Panc1 (cell line): ENCODE measurements around the gene IPO8. TPM values are rescaled to one million over a fixed set of nuclear protein-coding genes. Genes with fewer than 3 reads are reported as not detected.
"Not testable (repeated sequence)": the region's sequence is repeated elsewhere in the genome, so short reads cannot be mapped to it uniquely, and the experiment has no call there.

Source experiments
- ATAC-seq: fragments of 200-7000 bp; cut with Tn5 transposase; 2 replicates; pipeline ENCODE4 v1.9.1; 2020; ENCODE audit warnings: mild to moderate bottlenecking, moderate library complexity
- BruUV-seq: library from RNA; stranded (reverse); fragments of 400-500 nt; replicated peaks from 2 replicates; lab custom pipeline; 2021; lab: Mats Ljungman, UMichigan
- CTCF ChIA-PET: fragments of 300-600 bp; sonication (Branson Sonifier 250); formaldehyde crosslinking; loops from one replicate; lab custom pipeline; 2022; ENCODE audit warnings: antibody characterized with exemption; lab: Charles Lee
- POLR2A ChIA-PET: fragments of 300-600 bp; sonication (Branson Sonifier 250); formaldehyde crosslinking; loops from one replicate; lab custom pipeline; 2022; ENCODE audit warnings: antibody characterized with exemption; lab: Charles Lee
- DNase-seq: peaks from one replicate; pipeline ENCODE4 v3.0.0-alpha.2; 2010; ENCODE audit warnings: low read depth, low spot score
- H3K27ac ChIP-seq: 2 replicates; pipeline ENCODE4 v1.5.1; 2011; ENCODE audit warnings: mild to moderate bottlenecking, low read length, inconsistent platforms
- H3K27me3 ChIP-seq: fragments of 200-500 bp; sonication (Bioruptor generic); 2 replicates; pipeline ENCODE4 v1.6.0; 2014; ENCODE audit warnings: low read length, inconsistent platforms; ENCODE audit not compliant: control insufficient read depth, insufficient read depth
- H3K36me3 ChIP-seq: fragments of 200-500 bp; sonication (Bioruptor generic); 2 replicates; pipeline ENCODE4 v1.5.1; 2014; ENCODE audit warnings: inconsistent platforms, mild to moderate bottlenecking, low read length, moderate library complexity; ENCODE audit not compliant: control insufficient read depth, insufficient read depth
- H3K4me1 ChIP-seq: 2 replicates; pipeline ENCODE4 v1.5.1; 2011; ENCODE audit warnings: inconsistent platforms, mild to moderate bottlenecking, low read length, moderate library complexity; ENCODE audit not compliant: control insufficient read depth, insufficient read depth
- H3K4me3 ChIP-seq, 2 experiments: 2 replicates each; pipeline ENCODE4 v1.5.1; 2011 to 2012; ENCODE audit warnings: low read depth in 2 of 2, low read length in 2 of 2, mild to moderate bottlenecking in 2 of 2, inconsistent platforms in 1 of 2, moderate library complexity in 1 of 2
- H3K9me3 ChIP-seq: fragments of 200-500 bp; sonication (Bioruptor generic); 2 replicates; pipeline ENCODE4 v1.5.1; 2014; ENCODE audit warnings: low read depth, mild to moderate bottlenecking, inconsistent platforms, low read length, moderate library complexity; ENCODE audit not compliant: control insufficient read depth, insufficient read depth
- POLR2AphosphoS5 ChIP-seq: IDR thresholded peaks from 2 replicates; pipeline ENCODE4 v1.6.1; 2012; ENCODE audit warnings: mild to moderate bottlenecking, low read depth, low read length, moderate library complexity
- SIN3A ChIP-seq: IDR thresholded peaks from 2 replicates; pipeline ENCODE4 v1.6.1; 2012; ENCODE audit warnings: low read depth, mild to moderate bottlenecking, low read length, moderate library complexity, borderline replicate concordance; ENCODE audit not compliant: insufficient read depth
- TCF7L2 ChIP-seq: IDR thresholded peaks from 2 replicates; pipeline ENCODE4 v1.6.1; 2011; ENCODE audit warnings: mild to moderate bottlenecking, low read depth, low read length, inconsistent platforms
- in situ Hi-C: cut with HindIII; loops from 2 replicates; pipeline ENCODE4 v1.10.0; 2016; ENCODE audit warnings: low sequenced_read_pairs, low pct_unique_long_range_greater_than_20kb
- intact Hi-C: fragments of 100-400 bp; cut with micrococcal nuclease; formaldehyde crosslinking; loops from one replicate; pipeline ENCODE4 v1.10.0; 2022; ENCODE audit not compliant: unreplicated experiment
- total RNA-seq: library from RNA; stranded (reverse); gene quantifications from one replicate; pipeline ENCODE4 v1.2.1, GENCODE V29; 2021; ENCODE audit not compliant: unreplicated experiment
- TF ChIP-seq, protein P1 (sequence below), 2 experiments: IDR thresholded peaks; 2 replicates each; pipeline ENCODE4 v1.6.1; 2011 to 2012; ENCODE audit warnings: low read depth in 2 of 2, control low read depth in 1 of 2, low read length in 1 of 2, mild to moderate bottlenecking in 1 of 2, moderate library complexity in 1 of 2; ENCODE audit not compliant: insufficient read depth in 1 of 2
- TF ChIP-seq, protein P2 (sequence below): fragments of 450-650 bp; IDR thresholded peaks from 2 replicates; pipeline ENCODE4 v1.5.1; 2017; ENCODE audit warnings: mild to moderate bottlenecking

Gene IPO8
- total RNA-seq, 1 experiment from 2014 or later = 46.6 TPM

DNA sequence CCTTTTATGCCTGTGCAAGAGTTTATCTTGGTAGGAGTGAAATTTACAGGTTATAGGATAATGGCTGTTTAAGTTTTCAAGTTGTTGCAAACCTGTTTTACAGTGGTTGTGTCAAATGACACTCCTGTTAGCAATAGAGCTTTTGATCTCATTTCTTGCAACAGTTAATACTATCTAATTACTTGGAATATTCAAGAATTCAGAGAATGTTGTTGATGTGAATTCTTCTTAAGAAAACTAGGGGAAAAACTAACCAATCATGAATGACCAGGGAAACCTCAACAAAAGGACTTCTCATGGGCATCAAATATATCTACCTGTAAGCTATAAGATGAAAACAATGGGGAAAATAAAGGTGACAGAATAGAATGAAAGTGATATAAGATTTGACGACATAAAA is 85.0 kb downstream of the IPO8 start:
- TF ChIP-seq, protein P1, sequence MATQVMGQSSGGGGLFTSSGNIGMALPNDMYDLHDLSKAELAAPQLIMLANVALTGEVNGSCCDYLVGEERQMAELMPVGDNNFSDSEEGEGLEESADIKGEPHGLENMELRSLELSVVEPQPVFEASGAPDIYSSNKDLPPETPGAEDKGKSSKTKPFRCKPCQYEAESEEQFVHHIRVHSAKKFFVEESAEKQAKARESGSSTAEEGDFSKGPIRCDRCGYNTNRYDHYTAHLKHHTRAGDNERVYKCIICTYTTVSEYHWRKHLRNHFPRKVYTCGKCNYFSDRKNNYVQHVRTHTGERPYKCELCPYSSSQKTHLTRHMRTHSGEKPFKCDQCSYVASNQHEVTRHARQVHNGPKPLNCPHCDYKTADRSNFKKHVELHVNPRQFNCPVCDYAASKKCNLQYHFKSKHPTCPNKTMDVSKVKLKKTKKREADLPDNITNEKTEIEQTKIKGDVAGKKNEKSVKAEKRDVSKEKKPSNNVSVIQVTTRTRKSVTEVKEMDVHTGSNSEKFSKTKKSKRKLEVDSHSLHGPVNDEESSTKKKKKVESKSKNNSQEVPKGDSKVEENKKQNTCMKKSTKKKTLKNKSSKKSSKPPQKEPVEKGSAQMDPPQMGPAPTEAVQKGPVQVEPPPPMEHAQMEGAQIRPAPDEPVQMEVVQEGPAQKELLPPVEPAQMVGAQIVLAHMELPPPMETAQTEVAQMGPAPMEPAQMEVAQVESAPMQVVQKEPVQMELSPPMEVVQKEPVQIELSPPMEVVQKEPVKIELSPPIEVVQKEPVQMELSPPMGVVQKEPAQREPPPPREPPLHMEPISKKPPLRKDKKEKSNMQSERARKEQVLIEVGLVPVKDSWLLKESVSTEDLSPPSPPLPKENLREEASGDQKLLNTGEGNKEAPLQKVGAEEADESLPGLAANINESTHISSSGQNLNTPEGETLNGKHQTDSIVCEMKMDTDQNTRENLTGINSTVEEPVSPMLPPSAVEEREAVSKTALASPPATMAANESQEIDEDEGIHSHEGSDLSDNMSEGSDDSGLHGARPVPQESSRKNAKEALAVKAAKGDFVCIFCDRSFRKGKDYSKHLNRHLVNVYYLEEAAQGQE (IDR thresholded peaks at IDR 0.05; ENCODE audit: insufficient read depth in 1 of 2, low read depth in 2 of 2, low read length in 1 of 2) = no peak
- TF ChIP-seq POLR2AphosphoS5 (no peak), SIN3A (no peak), TCF7L2 (no peak)
- TF ChIP-seq, protein P2, sequence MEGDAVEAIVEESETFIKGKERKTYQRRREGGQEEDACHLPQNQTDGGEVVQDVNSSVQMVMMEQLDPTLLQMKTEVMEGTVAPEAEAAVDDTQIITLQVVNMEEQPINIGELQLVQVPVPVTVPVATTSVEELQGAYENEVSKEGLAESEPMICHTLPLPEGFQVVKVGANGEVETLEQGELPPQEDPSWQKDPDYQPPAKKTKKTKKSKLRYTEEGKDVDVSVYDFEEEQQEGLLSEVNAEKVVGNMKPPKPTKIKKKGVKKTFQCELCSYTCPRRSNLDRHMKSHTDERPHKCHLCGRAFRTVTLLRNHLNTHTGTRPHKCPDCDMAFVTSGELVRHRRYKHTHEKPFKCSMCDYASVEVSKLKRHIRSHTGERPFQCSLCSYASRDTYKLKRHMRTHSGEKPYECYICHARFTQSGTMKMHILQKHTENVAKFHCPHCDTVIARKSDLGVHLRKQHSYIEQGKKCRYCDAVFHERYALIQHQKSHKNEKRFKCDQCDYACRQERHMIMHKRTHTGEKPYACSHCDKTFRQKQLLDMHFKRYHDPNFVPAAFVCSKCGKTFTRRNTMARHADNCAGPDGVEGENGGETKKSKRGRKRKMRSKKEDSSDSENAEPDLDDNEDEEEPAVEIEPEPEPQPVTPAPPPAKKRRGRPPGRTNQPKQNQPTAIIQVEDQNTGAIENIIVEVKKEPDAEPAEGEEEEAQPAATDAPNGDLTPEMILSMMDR = no peak
- ATAC-seq (no peak), DNase-seq (no peak)
- ChIA-PET POLR2A (no interaction called here), CTCF (no interaction called here)
- in situ Hi-C loops (no loop called here), intact Hi-C loops (no loop called here)
- Histone ChIP-seq H3K4me1 (no peaks in the 10 kb centered on the region), H3K36me3 (no peaks in the 10 kb centered on the region), H3K4me3 (no peak overlapping the region), H3K9me3 (no peaks in the 10 kb centered on the region), H3K27ac (no peak overlapping the region), H3K27me3 (peaks cover 7% of the 10 kb centered on the region; the same call in 1 of the 2 replicates)
- BruUV-seq = no TSS peak

DNA sequence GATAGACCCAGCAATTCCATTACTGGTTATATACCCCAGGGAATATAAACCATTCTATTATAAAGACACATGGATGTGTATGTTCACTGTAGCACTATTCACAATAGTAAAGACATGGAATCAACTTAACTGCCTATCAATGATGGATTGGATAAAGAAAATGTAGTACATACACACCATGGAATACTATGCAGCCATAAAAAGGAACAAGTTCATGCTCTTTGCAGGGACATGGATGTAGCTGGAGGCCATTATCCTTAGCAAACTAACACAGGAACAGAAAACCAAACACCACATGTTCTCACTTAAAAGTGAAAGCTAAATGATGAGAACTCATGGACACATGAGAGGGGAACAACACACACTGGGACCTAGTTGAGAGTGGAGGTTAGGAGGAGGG is 85.8 kb downstream of the IPO8 start:
- POLR2A ChIA-PET, BruUV-seq, intact Hi-C loops, ATAC-seq, in situ Hi-C loops, H3K27ac ChIP-seq, H3K4me1 ChIP-seq, CTCF ChIA-PET, DNase-seq, H3K27me3 ChIP-seq, H3K36me3 ChIP-seq, H3K9me3 ChIP-seq, H3K4me3 ChIP-seq: not testable (repeated sequence)

DNA sequence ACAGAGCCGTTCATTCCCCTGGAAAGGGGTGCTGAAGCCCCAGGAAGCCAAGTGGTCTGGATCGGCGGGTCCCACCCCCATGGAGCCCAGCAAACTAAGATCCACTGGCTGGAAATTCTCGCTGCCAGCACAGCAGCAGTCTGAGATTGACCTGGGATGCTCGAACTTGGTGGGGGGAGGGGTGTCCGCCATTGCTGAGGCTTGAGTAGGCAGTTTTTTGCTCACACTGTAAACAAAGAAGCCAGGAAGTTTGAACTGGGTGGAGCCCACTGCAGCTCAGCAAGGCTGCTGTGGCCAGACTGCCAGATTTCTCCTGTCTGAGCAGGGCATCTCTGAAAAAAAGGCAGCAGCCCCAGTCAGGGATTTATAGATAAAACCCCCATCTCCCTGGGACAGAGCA is 91.4 kb downstream of the IPO8 start:
- intact Hi-C loops, H3K4me3 ChIP-seq, H3K9me3 ChIP-seq, H3K27ac ChIP-seq, H3K4me1 ChIP-seq, DNase-seq, POLR2A ChIA-PET, H3K27me3 ChIP-seq, ATAC-seq, in situ Hi-C loops, H3K36me3 ChIP-seq, BruUV-seq, CTCF ChIA-PET: not testable (repeated sequence)
